IMR-90 (cell line): ENCODE measurements around the gene PRB3. TPM values are rescaled to one million over a fixed set of nuclear protein-coding genes. Genes with fewer than 3 reads are reported as not detected.

Source experiments
- ATAC-seq: fragments of 200-7000 bp; cut with Tn5 transposase; 2 replicates; pipeline ENCODE4 v1.9.1; 2020; ENCODE audit warnings: low read depth, mild to moderate bottlenecking, moderate library complexity
- BruUV-seq: library from RNA; stranded (reverse); fragments of 400-500 nt; replicated peaks from 2 replicates; lab custom pipeline; 2021; lab: Mats Ljungman, UMichigan
- CTCF ChIA-PET: fragments of 300-600 bp; formaldehyde crosslinking; extraction: SDS; loops from one replicate; lab custom pipeline; 2021; ENCODE audit warnings: antibody characterized with exemption; lab: Yijun Ruan, JAX
- POLR2A ChIA-PET: fragments of 300-600 bp; sonication (Branson Sonifier 250); formaldehyde crosslinking; loops from one replicate; lab custom pipeline; 2022; ENCODE audit warnings: antibody characterized with exemption; ENCODE audit not compliant: unreplicated experiment; lab: Charles Lee
- DNase-seq: peaks from one replicate; pipeline ENCODE4 v3.0.0; 2013
- H2AFZ ChIP-seq: replicated peaks from 2 replicates; pipeline ENCODE3; 2013; ENCODE audit warnings: low read length, mild to moderate bottlenecking; ENCODE audit not compliant: poor library complexity
- H2AK5ac ChIP-seq: 2 replicates; pipeline ENCODE4 v1.6.1; 2013; ENCODE audit warnings: low read depth, low read length, inconsistent platforms
- H2AK9ac ChIP-seq: replicated peaks from 2 replicates; pipeline ENCODE3; 2013; ENCODE audit warnings: mild to moderate bottlenecking, low read depth, low read length, moderate library complexity; ENCODE audit not compliant: poor library complexity
- H2BK120ac ChIP-seq: 2 replicates; pipeline ENCODE4 v1.6.1; 2013; ENCODE audit warnings: low read depth, low read length, inconsistent platforms
- H2BK15ac ChIP-seq: 3 replicates; pipeline ENCODE4 v1.6.1; 2013; ENCODE audit warnings: low read depth, low read length, inconsistent platforms
- H2BK20ac ChIP-seq: 2 replicates; pipeline ENCODE4 v1.6.1; 2013; ENCODE audit warnings: low read depth, mild to moderate bottlenecking, inconsistent platforms, low read length, moderate library complexity
- H2BK5ac ChIP-seq: 2 replicates; pipeline ENCODE4 v1.6.1; 2013; ENCODE audit warnings: mild to moderate bottlenecking, low read depth, low read length, inconsistent platforms; ENCODE audit not compliant: poor library complexity, severe bottlenecking
- H3K14ac ChIP-seq: replicated peaks from 2 replicates; pipeline ENCODE4 v1.6.1; 2013; ENCODE audit warnings: low read depth, low read length, inconsistent platforms
- H3K18ac ChIP-seq: 2 replicates; pipeline ENCODE4 v1.6.1; 2013; ENCODE audit warnings: low read depth, low read length, control low read depth
- H3K23ac ChIP-seq: 2 replicates; pipeline ENCODE4 v1.6.1; 2013; ENCODE audit warnings: low read depth, low read length, inconsistent platforms
- H3K27ac ChIP-seq: 2 replicates; pipeline ENCODE4 v1.5.1; 2013; ENCODE audit warnings: mild to moderate bottlenecking, control low read depth, low read length; ENCODE audit not compliant: insufficient read depth
- H3K27me3 ChIP-seq: 2 replicates; pipeline ENCODE4 v1.6.1; 2013; ENCODE audit warnings: low read length; ENCODE audit not compliant: control insufficient read depth, insufficient read depth
- H3K36me3 ChIP-seq: 2 replicates; pipeline ENCODE4 v1.6.1; 2013; ENCODE audit warnings: low read length, mixed read lengths; ENCODE audit not compliant: control insufficient read depth, insufficient read depth
- H3K4ac ChIP-seq: 2 replicates; pipeline ENCODE4 v1.6.1; 2013; ENCODE audit warnings: low read depth, low read length, inconsistent platforms
- H3K4me1 ChIP-seq: 2 replicates; pipeline ENCODE4 v1.6.1; 2013; ENCODE audit warnings: low read length, mixed read lengths; ENCODE audit not compliant: control insufficient read depth, insufficient read depth
- H3K4me2 ChIP-seq: 2 replicates; pipeline ENCODE4 v1.6.1; 2013; ENCODE audit warnings: low read depth, mild to moderate bottlenecking, control low read depth, low read length, moderate library complexity
- H3K4me3 ChIP-seq: 2 replicates; pipeline ENCODE4 v1.5.1; 2013; ENCODE audit warnings: low read depth, mild to moderate bottlenecking, control low read depth, low read length, moderate library complexity; ENCODE audit not compliant: insufficient read depth
- H3K56ac ChIP-seq: 2 replicates; pipeline ENCODE4 v1.6.1; 2013; ENCODE audit warnings: low read length, inconsistent platforms; ENCODE audit not compliant: insufficient read depth; ENCODE audit errors: extremely low read depth
- H3K79me1 ChIP-seq, 2 experiments: 2 replicates each; pipeline ENCODE4 v1.6.1; 2013; ENCODE audit warnings: low read length in 2 of 2, inconsistent platforms in 1 of 2, low read depth in 1 of 2
- H3K9ac ChIP-seq: 2 replicates; pipeline ENCODE4 v1.6.1; 2013; ENCODE audit warnings: low read depth, low read length, control low read depth
- H3K9me1 ChIP-seq: 2 replicates; pipeline ENCODE4 v1.6.1; 2013; ENCODE audit warnings: low read length, inconsistent platforms; ENCODE audit not compliant: insufficient read depth
- H3K9me3 ChIP-seq: 2 replicates; pipeline ENCODE4 v1.6.1; 2013; ENCODE audit warnings: low read length; ENCODE audit not compliant: control insufficient read depth, insufficient read depth
- H4K20me1 ChIP-seq: 2 replicates; pipeline ENCODE4 v1.6.1; 2013; ENCODE audit warnings: low read length, inconsistent platforms; ENCODE audit not compliant: insufficient read depth
- H4K5ac ChIP-seq: 2 replicates; pipeline ENCODE4 v1.6.1; 2013; ENCODE audit warnings: mild to moderate bottlenecking, low read depth, low read length, control low read depth
- H4K8ac ChIP-seq, 2 experiments: 2 replicates each; pipeline ENCODE4 v1.6.1; 2013; ENCODE audit warnings: low read depth in 2 of 2, low read length in 2 of 2, control low read depth in 1 of 2, inconsistent platforms in 1 of 2
- H4K91ac ChIP-seq: 2 replicates; pipeline ENCODE4 v1.6.1; 2013; ENCODE audit warnings: low read depth, low read length, inconsistent platforms; ENCODE audit not compliant: insufficient read depth
- BHLHE40 ChIP-seq: fragments of 150-350 bp; IDR thresholded peaks from 2 replicates; pipeline ENCODE4 v1.6.1; 2016; ENCODE audit warnings: mild to moderate bottlenecking, low read depth, low read length
- CEBPB ChIP-seq: IDR thresholded peaks from 2 replicates; pipeline ENCODE4 v1.6.1; 2012; ENCODE audit warnings: low read depth, low read length, improper control_type of control experiment
- CHD1 ChIP-seq: IDR thresholded peaks from 2 replicates; pipeline ENCODE4 v1.6.1; 2012; ENCODE audit warnings: low read depth, low read length, improper control_type of control experiment
- ELK1 ChIP-seq: fragments of 150-350 bp; IDR thresholded peaks from 2 replicates; pipeline ENCODE4 v1.6.1; 2016; ENCODE audit warnings: low read depth, mild to moderate bottlenecking, low read length, moderate library complexity, borderline replicate concordance
- FOS ChIP-seq: fragments of 150-350 bp; IDR thresholded peaks from 2 replicates; pipeline ENCODE4 v1.6.1; 2016; ENCODE audit warnings: low read depth, low read length
- MAFK ChIP-seq: IDR thresholded peaks from 2 replicates; pipeline ENCODE4 v1.6.1; 2012; ENCODE audit warnings: low read depth, low read length, improper control_type of control experiment
- MAZ ChIP-seq: IDR thresholded peaks from 2 replicates; pipeline ENCODE4 v1.6.1; 2012; ENCODE audit warnings: low read depth, mild to moderate bottlenecking, low read length, improper control_type of control experiment, moderate library complexity, borderline replicate concordance
- MXI1 ChIP-seq: IDR thresholded peaks from 2 replicates; pipeline ENCODE4 v1.6.1; 2012; ENCODE audit warnings: low read depth, mild to moderate bottlenecking, low read length, moderate library complexity, borderline replicate concordance
- NFE2L2 ChIP-seq: fragments of 150-350 bp; IDR thresholded peaks from 2 replicates; pipeline ENCODE4 v1.6.1; 2016; ENCODE audit warnings: low read depth, mild to moderate bottlenecking, low read length
- POLR2A ChIP-seq: IDR thresholded peaks from 2 replicates; pipeline ENCODE4 v1.6.1; 2012; ENCODE audit warnings: mild to moderate bottlenecking, low read depth, low read length
- RAD21 ChIP-seq: IDR thresholded peaks from 2 replicates; pipeline ENCODE4 v1.6.1; 2012; ENCODE audit warnings: low read length, improper control_type of control experiment
- RCOR1 ChIP-seq: IDR thresholded peaks from 2 replicates; pipeline ENCODE4 v1.6.1; 2012; ENCODE audit warnings: mild to moderate bottlenecking, low read length, improper control_type of control experiment; ENCODE audit not compliant: insufficient replicate concordance
- RFX5 ChIP-seq: IDR thresholded peaks from 2 replicates; pipeline ENCODE4 v1.8.0; 2012; ENCODE audit warnings: low read depth, mild to moderate bottlenecking, low read length, moderate library complexity
- SMC3 ChIP-seq: fragments of 150-350 bp; IDR thresholded peaks from 2 replicates; pipeline ENCODE4 v1.6.1; 2016; ENCODE audit warnings: low read depth, mild to moderate bottlenecking, antibody characterized with exemption, low read length, moderate library complexity
- WGBS, 2 experiments: methylation state at CpG; one replicate each; pipeline versions ENCODE4 v1.1.5 to v1.1.7; 2013; ENCODE audit warnings: missing lambda C conversion rate in 2 of 2; ENCODE audit not compliant: insufficient read length in 1 of 2; ENCODE audit errors: extremely low coverage in 2 of 2; 5-methylcytosine and 5-hydroxymethylcytosine counted together
- dilution Hi-C: fragments of 300-500 bp; cut with HindIII; formaldehyde crosslinking; loops from one replicate; pipeline ENCODE4 v1.14.3; 2018; ENCODE audit warnings: low sequenced_read_pairs; ENCODE audit not compliant: unreplicated experiment
- in situ Hi-C: fragments of 300-500 bp; cut with MboI; formaldehyde crosslinking; loops from 3 replicates; pipeline ENCODE4 v1.14.3; 2019; ENCODE audit warnings: low sequenced_read_pairs, inconsistent platforms, mixed read lengths
- intact Hi-C: fragments of 100-400 bp; cut with micrococcal nuclease; formaldehyde crosslinking; loops from 2 replicates; pipeline ENCODE4 v1.10.0; 2022
- polyA plus RNA-seq, 3 experiments: library from polyadenylated mRNA; depleted of rRNA; stranded (reverse); fragments of >200 nt; gene quantifications; 2 replicates each; pipeline ENCODE4 v1.2.3, GENCODE V29; 2012; ENCODE audit warnings: low replicate concordance in 1 of 3
- total RNA-seq: library from RNA; depleted of rRNA; stranded (reverse); fragments of >200 nt; gene quantifications from 2 replicates; pipeline ENCODE4 v1.2.3, GENCODE V29; 2012
- TF ChIP-seq, protein P1 (sequence below): fragments of 150-350 bp; IDR thresholded peaks from 2 replicates; pipeline ENCODE4 v1.6.1; 2017; ENCODE audit warnings: mild to moderate bottlenecking, antibody characterized with exemption, low read length, low read depth
- TF ChIP-seq, protein P2 (sequence below): conservative IDR thresholded peaks from 2 replicates; pipeline ENCODE4 v1.5.1; 2012; ENCODE audit warnings: mild to moderate bottlenecking, low read depth, low read length, improper control_type of control experiment

Gene PRB3
- total and polyA plus RNA-seq, 2 of the 4 experiments (the other 2 are of a cell fraction), result not detected

DNA sequence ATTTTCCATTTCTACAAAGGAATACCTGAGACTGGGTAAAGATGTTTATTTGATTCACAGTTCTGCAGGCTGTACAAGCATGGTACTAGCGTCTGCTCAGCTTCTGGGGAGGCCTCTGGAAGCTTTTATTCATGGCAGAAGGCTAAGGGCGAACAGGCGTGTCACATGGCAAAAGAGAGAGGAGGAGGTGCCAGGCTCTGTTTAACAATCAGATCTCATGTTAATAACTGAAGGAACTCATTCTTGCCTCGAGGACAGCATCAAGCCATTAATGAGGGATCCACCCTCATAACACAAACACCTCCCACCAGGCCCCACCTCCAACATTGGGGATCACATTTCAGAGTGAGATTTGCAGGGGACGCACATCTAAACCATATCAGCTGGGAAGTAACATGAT, 36.0 kb downstream of the PRB3 start:
- CTCF ChIA-PET, result interaction anchor here (0.6 kb wide), 1 partner anchor 1032 kb away, joined by 8 read pairs; no protein-coding TSS in a partner anchor
- H3K18ac ChIP-seq, result no peak overlapping the region
- no peaks in the 10 kb centered on the region for H3K79me1 ChIP-seq
- H4K8ac ChIP-seq, result no peak overlapping the region
- TF ChIP-seq POLR2A (no peak), RFX5 (no peak), CHD1 (no peak), MAZ (no peak), FOS (no peak), BHLHE40 (no peak), NFE2L2 (no peak), MAFK (no peak), ELK1 (no peak), RCOR1 (no peak), CEBPB (no peak), RAD21 (no peak), MXI1 (no peak), SMC3 (no peak)
- TF ChIP-seq, protein P1, sequence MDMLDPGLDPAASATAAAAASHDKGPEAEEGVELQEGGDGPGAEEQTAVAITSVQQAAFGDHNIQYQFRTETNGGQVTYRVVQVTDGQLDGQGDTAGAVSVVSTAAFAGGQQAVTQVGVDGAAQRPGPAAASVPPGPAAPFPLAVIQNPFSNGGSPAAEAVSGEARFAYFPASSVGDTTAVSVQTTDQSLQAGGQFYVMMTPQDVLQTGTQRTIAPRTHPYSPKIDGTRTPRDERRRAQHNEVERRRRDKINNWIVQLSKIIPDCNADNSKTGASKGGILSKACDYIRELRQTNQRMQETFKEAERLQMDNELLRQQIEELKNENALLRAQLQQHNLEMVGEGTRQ, result no peak
- TF ChIP-seq, protein P2, sequence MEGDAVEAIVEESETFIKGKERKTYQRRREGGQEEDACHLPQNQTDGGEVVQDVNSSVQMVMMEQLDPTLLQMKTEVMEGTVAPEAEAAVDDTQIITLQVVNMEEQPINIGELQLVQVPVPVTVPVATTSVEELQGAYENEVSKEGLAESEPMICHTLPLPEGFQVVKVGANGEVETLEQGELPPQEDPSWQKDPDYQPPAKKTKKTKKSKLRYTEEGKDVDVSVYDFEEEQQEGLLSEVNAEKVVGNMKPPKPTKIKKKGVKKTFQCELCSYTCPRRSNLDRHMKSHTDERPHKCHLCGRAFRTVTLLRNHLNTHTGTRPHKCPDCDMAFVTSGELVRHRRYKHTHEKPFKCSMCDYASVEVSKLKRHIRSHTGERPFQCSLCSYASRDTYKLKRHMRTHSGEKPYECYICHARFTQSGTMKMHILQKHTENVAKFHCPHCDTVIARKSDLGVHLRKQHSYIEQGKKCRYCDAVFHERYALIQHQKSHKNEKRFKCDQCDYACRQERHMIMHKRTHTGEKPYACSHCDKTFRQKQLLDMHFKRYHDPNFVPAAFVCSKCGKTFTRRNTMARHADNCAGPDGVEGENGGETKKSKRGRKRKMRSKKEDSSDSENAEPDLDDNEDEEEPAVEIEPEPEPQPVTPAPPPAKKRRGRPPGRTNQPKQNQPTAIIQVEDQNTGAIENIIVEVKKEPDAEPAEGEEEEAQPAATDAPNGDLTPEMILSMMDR, result no peak
- no peak overlapping the region for H3K4ac ChIP-seq
- no peak overlapping the region for H2BK5ac ChIP-seq
- in situ Hi-C loops, result loop anchor here (25.0 kb wide), 1 partner anchor 129 kb away; no protein-coding TSS in a partner anchor
- no peaks in the 10 kb centered on the region for H3K27me3 ChIP-seq
- H4K20me1 ChIP-seq, result no peaks in the 10 kb centered on the region
- no peaks in the 10 kb centered on the region for H3K4me1 ChIP-seq
- POLR2A ChIA-PET, result no interaction called here
- no peaks in the 10 kb centered on the region for H3K9me3 ChIP-seq
- DNase-seq (no peak), ATAC-seq (no peak)
- no peak overlapping the region for H4K91ac ChIP-seq
- no peak overlapping the region for H2AK9ac ChIP-seq
- H3K36me3 ChIP-seq, result no peaks in the 10 kb centered on the region
- no peak overlapping the region for H3K9ac ChIP-seq
- H3K56ac ChIP-seq, result no peak overlapping the region
- H4K5ac ChIP-seq, result no peak overlapping the region
- no peak overlapping the region for H3K4me2 ChIP-seq
- no peak overlapping the region for H3K27ac ChIP-seq
- intact Hi-C loops, result no loop called here
- H2AK5ac ChIP-seq, result no peak overlapping the region
- dilution Hi-C loops, result no loop called here
- H2AFZ ChIP-seq, result no peak overlapping the region
- no peak overlapping the region for H2BK15ac ChIP-seq
- H3K14ac ChIP-seq, result no peak overlapping the region
- BruUV-seq, result no TSS peak
- no CpG with 5 or more reads among the region's 5 CpGs for WGBS, 2 experiments
- no peak overlapping the region for H3K23ac ChIP-seq
- no peaks in the 10 kb centered on the region for H3K9me1 ChIP-seq
- H2BK20ac ChIP-seq, result no peak overlapping the region
- H3K4me3 ChIP-seq, result no peak overlapping the region
- no peak overlapping the region for H2BK120ac ChIP-seq
